ENCODE measurements around the gene RPL18. TPM values are rescaled to one million over a fixed set of nuclear protein-coding genes. Genes with fewer than 3 reads are reported as not detected.

The RPL18 gene
- total RNA-seq, 1 experiment from 2014 or later = 1,503 TPM

DNA sequence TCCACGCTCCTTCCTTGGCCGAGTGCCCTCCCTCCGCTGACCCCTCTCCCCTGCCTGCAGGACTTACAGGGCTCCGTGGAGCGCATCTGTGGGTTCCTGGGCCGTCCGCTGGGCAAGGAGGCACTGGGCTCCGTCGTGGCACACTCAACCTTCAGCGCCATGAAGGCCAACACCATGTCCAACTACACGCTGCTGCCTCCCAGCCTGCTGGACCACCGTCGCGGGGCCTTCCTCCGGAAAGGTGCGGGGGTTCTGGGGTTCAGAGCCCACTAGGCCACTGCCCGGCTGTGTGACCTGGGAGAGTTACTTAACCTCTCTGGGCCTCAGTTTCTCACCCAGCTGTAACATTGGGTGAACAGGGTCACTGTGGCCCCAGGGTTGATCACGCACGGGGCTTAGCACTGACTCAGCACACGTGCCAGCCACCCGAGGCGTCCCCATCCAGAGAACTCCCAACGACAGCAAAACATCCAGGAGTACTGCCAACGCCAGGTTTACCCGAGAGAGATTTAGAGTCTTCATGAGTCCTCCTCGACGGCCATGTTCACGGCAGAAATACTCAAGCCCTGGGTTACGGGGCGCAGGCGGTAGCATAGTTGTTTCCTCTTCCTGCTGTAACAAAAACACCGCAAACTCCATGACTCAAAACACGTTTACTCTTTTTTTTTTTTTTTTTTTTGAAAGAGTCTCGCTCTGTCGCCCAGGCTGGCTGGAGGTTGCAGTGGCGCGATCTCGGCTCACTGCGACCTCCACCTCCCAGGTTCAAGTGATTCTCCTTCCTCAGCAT lies 22.1 kb downstream of the RPL18 start:
- no peaks in the 10 kb centered on the region for H3K36me3 ChIP-seq (ENCODE audit: low read depth, low read length)
- H3K79me2 ChIP-seq (ENCODE audit: low read length) = no peaks in the 10 kb centered on the region
- no peak for ATAC-seq
- H3K9me2 ChIP-seq (replicated peaks; ENCODE audit: low read length) = no peaks in the 10 kb centered on the region
- CTCF ChIA-PET = no interaction called here
- BruUV-seq (replicated peaks) = no TSS peak
- POLR2A ChIA-PET (ENCODE audit: unreplicated experiment) = no interaction called here
- H3K9me3 ChIP-seq (ENCODE audit: low read length) = no peaks in the 10 kb centered on the region
- H3K4me1 ChIP-seq (ENCODE audit: insufficient read depth, low read length) = no peaks in the 10 kb centered on the region
- no peak overlapping the region for H3K4me2 ChIP-seq (ENCODE audit: low read length)
- H3K4me3 ChIP-seq (ENCODE audit: low read length) = no peak overlapping the region
- intact Hi-C loops (cut with micrococcal nuclease) = no loop called here
- TF ChIP-seq EZH2phosphoT487 (IDR thresholded peaks at IDR 0.05; ENCODE audit: borderline replicate concordance, low read length) (no peak), EZH2 (IDR thresholded peaks at IDR 0.05; ENCODE audit: low read length, unreplicated experiment) (no peak)
- TF ChIP-seq, protein P1, sequence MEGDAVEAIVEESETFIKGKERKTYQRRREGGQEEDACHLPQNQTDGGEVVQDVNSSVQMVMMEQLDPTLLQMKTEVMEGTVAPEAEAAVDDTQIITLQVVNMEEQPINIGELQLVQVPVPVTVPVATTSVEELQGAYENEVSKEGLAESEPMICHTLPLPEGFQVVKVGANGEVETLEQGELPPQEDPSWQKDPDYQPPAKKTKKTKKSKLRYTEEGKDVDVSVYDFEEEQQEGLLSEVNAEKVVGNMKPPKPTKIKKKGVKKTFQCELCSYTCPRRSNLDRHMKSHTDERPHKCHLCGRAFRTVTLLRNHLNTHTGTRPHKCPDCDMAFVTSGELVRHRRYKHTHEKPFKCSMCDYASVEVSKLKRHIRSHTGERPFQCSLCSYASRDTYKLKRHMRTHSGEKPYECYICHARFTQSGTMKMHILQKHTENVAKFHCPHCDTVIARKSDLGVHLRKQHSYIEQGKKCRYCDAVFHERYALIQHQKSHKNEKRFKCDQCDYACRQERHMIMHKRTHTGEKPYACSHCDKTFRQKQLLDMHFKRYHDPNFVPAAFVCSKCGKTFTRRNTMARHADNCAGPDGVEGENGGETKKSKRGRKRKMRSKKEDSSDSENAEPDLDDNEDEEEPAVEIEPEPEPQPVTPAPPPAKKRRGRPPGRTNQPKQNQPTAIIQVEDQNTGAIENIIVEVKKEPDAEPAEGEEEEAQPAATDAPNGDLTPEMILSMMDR (conservative IDR thresholded peaks at IDR 0.05; ENCODE audit: low read depth, low read length) = no peak
- no peak for DNase-seq
- H3K27me3 ChIP-seq (ENCODE audit: low read length) = no peaks in the 10 kb centered on the region
- no peaks in the 10 kb centered on the region for H3F3A ChIP-seq (ENCODE audit: low read length, unreplicated experiment)
- H4K20me1 ChIP-seq (ENCODE audit: low read length) = no peaks in the 10 kb centered on the region
- no peak overlapping the region for H3K27ac ChIP-seq (ENCODE audit: low read length)
- no peak overlapping the region for H3K9ac ChIP-seq (ENCODE audit: low read length)
- no peak overlapping the region for H2AFZ ChIP-seq (ENCODE audit: low read length)

- H3K9me3 ChIP-seq (ENCODE audit: low read length) = no peaks in the 10 kb centered on the region
- ChIA-PET CTCF (no interaction called here), POLR2A (ENCODE audit: unreplicated experiment) (no interaction called here)
- H3K79me2 ChIP-seq (ENCODE audit: low read length) = no peaks in the 10 kb centered on the region
- H3K27me3 ChIP-seq (ENCODE audit: low read length) = no peaks in the 10 kb centered on the region
- DNase-seq = no peak
- H3K4me3 ChIP-seq (ENCODE audit: low read length) = no peak overlapping the region
- H3K36me3 ChIP-seq (ENCODE audit: low read depth, low read length) = no peaks in the 10 kb centered on the region
- no peaks in the 10 kb centered on the region for H3F3A ChIP-seq (ENCODE audit: low read length, unreplicated experiment)
- no peak overlapping the region for H3K27ac ChIP-seq (ENCODE audit: low read length)
- H2AFZ ChIP-seq (ENCODE audit: low read length) = no peak overlapping the region
- BruUV-seq (replicated peaks) = no TSS peak
- no peaks in the 10 kb centered on the region for H4K20me1 ChIP-seq (ENCODE audit: low read length)
- intact Hi-C loops (cut with micrococcal nuclease) = no loop called here
- H3K9ac ChIP-seq (ENCODE audit: low read length) = no peak overlapping the region
- no peaks in the 10 kb centered on the region for H3K9me2 ChIP-seq (replicated peaks; ENCODE audit: low read length)
- ATAC-seq = no peak
- no peak overlapping the region for H3K4me2 ChIP-seq (ENCODE audit: low read length)
- H3K4me1 ChIP-seq (ENCODE audit: insufficient read depth, low read length) = no peaks in the 10 kb centered on the region
- TF ChIP-seq EZH2 (IDR thresholded peaks at IDR 0.05; ENCODE audit: low read length, unreplicated experiment) = no peak
- no peak for TF ChIP-seq EZH2phosphoT487 (IDR thresholded peaks at IDR 0.05; ENCODE audit: borderline replicate concordance, low read length)
- TF ChIP-seq, protein P1 (conservative IDR thresholded peaks at IDR 0.05; ENCODE audit: low read depth, low read length) = no peak
Observed at GRCh38 chr19:48596237-48596636, 22.7 kb downstream of the RPL18 start.

DNA sequence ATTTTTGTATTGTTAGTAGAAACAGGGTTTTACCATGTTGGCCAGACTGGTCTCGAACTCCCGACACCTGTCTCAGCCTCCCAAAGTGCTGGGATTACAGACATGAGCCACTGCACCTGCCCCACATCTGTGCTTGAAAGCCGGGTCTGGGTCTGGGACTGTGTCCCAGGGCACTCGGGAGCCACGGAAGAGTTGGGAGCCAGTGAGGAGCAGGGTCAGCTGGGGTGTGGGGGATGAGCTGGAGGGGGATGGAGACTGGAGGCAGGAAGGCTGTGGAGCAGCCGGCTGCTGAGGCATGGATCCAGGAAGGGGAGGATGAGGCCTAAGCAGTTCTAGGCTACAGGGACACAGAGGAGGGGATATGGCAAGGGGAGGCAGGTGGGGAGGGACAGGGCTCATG lies 23.1 kb downstream of the RPL18 start:
- H2AFZ ChIP-seq (ENCODE audit: low read length) = no peak overlapping the region
- no TSS peak for BruUV-seq (replicated peaks)
- CTCF ChIA-PET = no interaction called here

More for the DNA sequence above, 23.1 kb downstream of the RPL18 start:
- POLR2A ChIA-PET (ENCODE audit: unreplicated experiment) = no interaction called here
- Histone ChIP-seq H3K27me3 (ENCODE audit: low read length) (no peaks in the 10 kb centered on the region), H3K9me3 (ENCODE audit: low read length) (no peaks in the 10 kb centered on the region), H3F3A (ENCODE audit: low read length, unreplicated experiment) (no peaks in the 10 kb centered on the region), H3K4me1 (ENCODE audit: insufficient read depth, low read length) (no peaks in the 10 kb centered on the region), H3K9ac (ENCODE audit: low read length) (no peak overlapping the region), H3K79me2 (ENCODE audit: low read length) (no peaks in the 10 kb centered on the region), H3K27ac (ENCODE audit: low read length) (no peak overlapping the region), H3K4me2 (ENCODE audit: low read length) (no peak overlapping the region), H4K20me1 (ENCODE audit: low read length) (no peaks in the 10 kb centered on the region), H3K9me2 (replicated peaks; ENCODE audit: low read length) (no peaks in the 10 kb centered on the region), H3K4me3 (ENCODE audit: low read length) (no peak overlapping the region), H3K36me3 (ENCODE audit: low read depth, low read length) (no peaks in the 10 kb centered on the region)
- ATAC-seq (no peak), DNase-seq (no peak)
- TF ChIP-seq, protein P1 (conservative IDR thresholded peaks at IDR 0.05; ENCODE audit: low read depth, low read length) = no peak
- TF ChIP-seq EZH2phosphoT487 (IDR thresholded peaks at IDR 0.05; ENCODE audit: borderline replicate concordance, low read length) = no peak
- no peak for TF ChIP-seq EZH2 (IDR thresholded peaks at IDR 0.05; ENCODE audit: low read length, unreplicated experiment)
- intact Hi-C loops (cut with micrococcal nuclease) = no loop called here
